GM19328 (cell line): ENCODE data around the gene LYRM9.
"Not testable (repeated sequence)": the region's sequence is repeated elsewhere in the genome, so short reads cannot be mapped to it uniquely, and the experiment has no call there.

Experiments used
- ATAC-seq: cut with Tn5 transposase; IDR thresholded peaks from one replicate; pipeline ENCODE4 v1.9.1; 2021; ENCODE audit warnings: mild to moderate bottlenecking, moderate library complexity; ENCODE audit not compliant: unreplicated experiment

The LYRM9 gene

DNA sequence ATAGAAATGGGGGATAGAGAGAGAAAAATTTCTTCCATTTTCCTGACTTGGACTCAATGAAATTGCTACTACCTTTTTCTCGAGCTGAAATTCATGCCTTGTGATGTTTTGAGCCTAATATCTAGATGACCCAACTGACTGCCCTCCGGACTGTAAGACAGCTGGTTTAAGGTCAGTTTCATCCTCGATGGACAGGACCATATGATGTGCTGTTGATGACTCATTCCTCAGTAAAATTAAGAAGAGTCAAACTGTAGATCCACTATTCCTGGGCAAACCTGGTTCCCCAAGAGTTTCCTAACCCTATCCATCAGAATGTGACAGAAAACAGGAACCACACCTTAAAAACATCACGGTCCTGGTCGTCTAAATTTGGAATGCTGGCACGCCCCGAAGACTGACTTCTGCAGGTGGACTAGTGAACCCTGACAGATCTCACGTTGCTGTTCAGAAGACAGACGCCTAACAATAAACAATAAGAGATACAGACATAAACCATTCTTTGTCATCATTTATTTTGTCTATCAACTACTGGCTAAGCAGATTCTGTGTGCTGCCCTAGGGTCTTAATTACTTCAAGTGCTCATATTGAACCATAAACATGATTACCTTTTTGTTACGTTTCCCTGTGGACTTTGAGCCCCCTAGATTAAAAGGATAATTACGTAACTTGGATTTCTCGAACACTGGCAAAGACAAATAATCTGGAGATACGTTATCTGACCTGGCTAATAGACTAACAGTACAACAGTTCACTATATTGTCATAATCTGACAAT lies 47.7 kb downstream of the LYRM9 start:
- no peak for ATAC-seq

DNA sequence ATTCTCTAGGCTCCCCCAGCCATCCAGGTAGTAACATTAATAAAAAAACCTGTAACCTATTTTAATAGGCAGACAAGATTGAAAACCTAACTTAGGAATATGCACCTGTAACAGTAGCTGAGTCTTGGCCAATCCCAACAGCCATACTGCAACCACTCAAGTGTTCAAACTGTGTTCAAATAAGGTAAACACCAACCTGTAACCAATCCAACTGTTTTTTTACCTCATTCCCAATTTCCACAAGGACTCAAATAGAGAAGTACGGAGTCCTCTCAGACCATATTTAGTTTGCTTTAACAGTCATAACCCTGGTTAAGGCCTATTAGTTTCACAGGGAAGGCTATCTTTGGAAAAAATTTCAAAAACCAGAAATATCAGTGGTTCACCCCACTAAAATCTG lies 52.5 kb downstream of the LYRM9 start:
- no peak for ATAC-seq

DNA sequence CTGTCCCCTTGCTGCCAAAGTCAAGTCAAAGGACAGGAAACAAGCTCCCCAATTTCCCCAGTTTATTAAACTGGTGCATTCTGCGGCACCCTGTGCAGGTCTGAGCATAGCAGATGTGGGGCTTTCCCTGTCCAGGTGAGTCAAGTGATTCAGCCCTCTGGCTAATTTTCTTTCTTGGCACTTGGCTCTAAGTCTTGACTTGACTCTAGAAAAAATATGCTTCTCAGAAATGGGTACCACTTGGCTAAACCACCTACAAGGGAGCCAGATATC lies 52.8 kb downstream of the LYRM9 start:
- not testable (repeated sequence) for ATAC-seq

DNA sequence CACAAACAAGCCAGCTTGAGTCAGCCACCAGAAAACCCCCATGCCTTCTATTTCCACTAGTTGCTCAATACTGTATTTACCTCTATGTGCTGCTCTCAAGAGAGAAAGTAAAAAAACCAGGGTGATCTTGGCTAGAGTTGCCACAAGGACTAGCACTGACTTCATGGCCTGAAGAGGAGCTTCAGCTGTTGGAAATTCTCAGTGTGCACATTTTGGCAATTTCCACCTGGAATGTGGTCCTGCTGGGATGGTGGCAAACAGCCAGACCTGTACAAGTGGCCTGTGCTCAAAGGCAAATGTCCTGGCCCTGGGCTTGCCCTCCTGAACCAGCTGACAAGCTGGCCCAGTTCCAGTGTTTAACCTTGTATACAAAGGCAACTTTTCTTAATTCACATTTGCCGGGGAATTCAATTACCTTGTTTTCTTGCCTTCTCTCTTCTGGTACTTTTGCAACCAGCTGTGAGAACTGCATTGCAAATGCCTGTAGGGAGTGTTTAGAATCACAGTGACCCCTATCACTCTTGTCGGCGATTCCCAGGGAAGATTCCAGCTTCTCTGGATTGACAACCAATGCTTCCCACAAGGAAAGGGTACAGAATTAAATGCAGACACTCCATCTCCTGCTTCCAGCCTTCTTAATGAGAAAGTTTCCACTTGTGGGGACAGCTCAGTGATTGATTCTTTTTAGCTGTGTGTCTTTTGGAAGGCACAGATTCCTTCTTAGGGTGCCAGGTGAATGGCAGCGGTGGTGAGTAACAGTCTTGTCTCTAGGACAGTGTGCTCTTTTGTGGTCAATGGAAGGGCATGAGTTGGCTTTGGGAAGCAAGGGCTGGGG lies 53.4 kb downstream of the LYRM9 start:
- not testable (repeated sequence) for ATAC-seq

- not testable (repeated sequence) for ATAC-seq
Observed at GRCh38 chr17:27838607-27839006, 54.6 kb downstream of the LYRM9 start.

- not testable (repeated sequence) for ATAC-seq
Observed at GRCh38 chr17:27837769-27838168, 55.4 kb downstream of the LYRM9 start.

GRCh38 chr17:27836651-27837050 lies 56.5 kb downstream of the LYRM9 start:
- ATAC-seq, result no peak

DNA sequence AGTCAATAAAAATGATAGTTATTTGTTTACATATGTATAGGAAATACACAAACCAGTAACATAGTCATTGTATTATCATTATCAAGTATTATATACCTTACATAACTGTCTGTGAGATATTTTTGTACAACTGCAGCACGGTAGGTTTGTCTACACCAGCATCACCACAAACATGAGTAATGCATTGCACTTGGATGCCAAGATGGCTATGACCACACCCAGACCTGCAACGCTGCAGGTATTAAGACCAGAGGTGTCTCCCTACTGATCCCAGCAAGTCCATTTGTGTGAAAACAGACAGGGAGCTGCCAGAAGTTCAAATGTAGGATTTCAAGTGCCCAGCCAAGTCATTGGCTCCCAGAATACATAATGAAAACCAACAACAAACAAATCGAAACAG lies 58.6 kb downstream of the LYRM9 start:
- no peak for ATAC-seq

DNA sequence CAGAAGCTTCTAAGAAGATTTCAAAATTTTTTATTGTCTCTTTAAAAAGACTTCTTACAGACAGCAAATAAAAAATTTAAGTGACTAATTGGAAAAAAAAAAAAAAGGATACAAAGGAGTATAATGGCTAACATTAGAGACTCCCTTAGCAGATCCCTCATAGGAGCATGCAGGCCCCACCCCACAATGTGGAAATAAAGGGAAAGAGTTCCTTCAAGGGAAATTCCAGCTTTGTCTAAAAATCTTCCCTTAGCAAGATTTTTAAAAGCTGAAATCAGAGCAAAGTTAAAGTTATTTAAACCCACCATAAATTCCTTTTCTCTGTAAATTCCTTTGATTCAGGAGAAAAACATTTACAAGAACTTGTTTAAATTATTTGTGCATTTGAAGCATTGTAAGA lies 60.3 kb downstream of the LYRM9 start:
- no peak for ATAC-seq

DNA sequence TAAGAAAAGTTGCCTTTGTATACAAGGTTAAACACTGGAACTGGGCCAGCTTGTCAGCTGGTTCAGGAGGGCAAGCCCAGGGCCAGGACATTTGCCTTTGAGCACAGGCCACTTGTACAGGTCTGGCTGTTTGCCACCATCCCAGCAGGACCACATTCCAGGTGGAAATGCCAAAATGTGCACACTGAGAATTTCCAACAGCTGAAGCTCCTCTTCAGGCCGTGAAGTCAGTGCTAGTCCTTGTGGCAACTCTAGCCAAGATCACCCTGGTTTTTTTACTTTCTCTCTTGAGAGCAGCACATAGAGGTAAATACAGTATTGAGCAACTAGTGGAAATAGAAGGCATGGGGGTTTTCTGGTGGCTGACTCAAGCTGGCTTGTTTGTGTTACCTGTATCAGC lies 63.3 kb downstream of the LYRM9 start:
- not testable (repeated sequence) for ATAC-seq

DNA sequence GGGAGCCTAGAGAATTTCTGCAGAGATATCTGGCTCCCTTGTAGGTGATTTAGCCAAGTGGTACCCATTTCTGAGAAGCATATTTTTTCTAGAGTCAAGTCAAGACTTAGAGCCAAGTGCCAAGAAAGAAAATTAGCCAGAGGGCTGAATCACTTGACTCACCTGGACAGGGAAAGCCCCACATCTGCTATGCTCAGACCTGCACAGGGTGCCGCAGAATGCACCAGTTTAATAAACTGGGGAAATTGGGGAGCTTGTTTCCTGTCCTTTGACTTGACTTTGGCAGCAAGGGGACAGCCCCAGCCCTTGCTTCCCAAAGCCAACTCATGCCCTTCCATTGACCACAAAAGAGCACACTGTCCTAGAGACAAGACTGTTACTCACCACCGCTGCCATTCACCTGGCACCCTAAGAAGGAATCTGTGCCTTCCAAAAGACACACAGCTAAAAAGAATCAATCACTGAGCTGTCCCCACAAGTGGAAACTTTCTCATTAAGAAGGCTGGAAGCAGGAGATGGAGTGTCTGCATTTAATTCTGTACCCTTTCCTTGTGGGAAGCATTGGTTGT lies 63.9 kb downstream of the LYRM9 start:
- not testable (repeated sequence) for ATAC-seq
